ENCODE measurements around the gene CLDND1. TPM values are rescaled to one million over a fixed set of nuclear protein-coding genes. Genes with fewer than 3 reads are reported as not detected.

The CLDND1 gene
- total RNA-seq, 1 donor from 2014 or later: 158 TPM

DNA sequence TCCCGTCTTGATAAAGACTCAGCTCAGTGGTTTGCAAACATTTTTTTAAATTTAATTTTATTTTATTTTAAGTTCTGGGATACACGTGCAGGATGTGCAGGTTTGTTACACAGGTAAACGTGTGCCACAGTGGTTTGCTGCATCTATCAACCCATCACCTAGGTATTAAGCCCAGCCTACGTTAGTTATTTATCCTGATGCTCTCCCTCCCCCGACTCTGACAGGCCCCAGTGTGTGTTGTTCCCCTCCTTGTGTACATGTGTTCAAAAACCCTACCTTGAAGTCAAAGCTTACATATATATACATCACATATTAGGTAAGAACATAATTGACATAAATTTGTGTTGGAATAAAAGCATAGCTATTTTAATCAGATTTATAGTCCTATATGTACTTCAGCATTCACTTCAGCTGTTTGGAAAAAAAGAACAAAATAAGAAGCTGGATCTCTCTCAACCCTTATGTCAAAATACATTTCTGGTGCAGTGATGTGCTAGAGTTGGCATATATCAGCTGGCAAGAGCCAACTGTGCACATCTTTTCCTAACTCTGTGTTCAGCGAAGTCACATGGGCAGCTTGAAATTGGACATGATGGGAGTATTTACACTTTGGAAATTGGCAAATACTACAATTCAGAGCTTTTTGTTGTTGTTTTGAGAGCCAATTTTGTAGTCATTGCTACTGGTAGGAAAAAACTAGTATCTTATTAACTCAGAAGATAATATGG is 35.6 kb upstream of the CLDND1 start:
- H3K36me3 ChIP-seq: no peaks in the 10 kb centered on the region
- no peaks in the 10 kb centered on the region for H3K27me3 ChIP-seq
- H3K4me3 ChIP-seq: no peak overlapping the region
- H3K9me3 ChIP-seq: no peaks in the 10 kb centered on the region
- H3K27ac ChIP-seq: no peak overlapping the region
- TF ChIP-seq POLR2AphosphoS5 (IDR thresholded peaks at IDR 0.05; ENCODE audit: insufficient read depth in 1 of 2, low read depth in 1 of 2) (no peak), POLR2A (IDR thresholded peaks at IDR 0.05) (no peak)
- TF ChIP-seq, protein P1, sequence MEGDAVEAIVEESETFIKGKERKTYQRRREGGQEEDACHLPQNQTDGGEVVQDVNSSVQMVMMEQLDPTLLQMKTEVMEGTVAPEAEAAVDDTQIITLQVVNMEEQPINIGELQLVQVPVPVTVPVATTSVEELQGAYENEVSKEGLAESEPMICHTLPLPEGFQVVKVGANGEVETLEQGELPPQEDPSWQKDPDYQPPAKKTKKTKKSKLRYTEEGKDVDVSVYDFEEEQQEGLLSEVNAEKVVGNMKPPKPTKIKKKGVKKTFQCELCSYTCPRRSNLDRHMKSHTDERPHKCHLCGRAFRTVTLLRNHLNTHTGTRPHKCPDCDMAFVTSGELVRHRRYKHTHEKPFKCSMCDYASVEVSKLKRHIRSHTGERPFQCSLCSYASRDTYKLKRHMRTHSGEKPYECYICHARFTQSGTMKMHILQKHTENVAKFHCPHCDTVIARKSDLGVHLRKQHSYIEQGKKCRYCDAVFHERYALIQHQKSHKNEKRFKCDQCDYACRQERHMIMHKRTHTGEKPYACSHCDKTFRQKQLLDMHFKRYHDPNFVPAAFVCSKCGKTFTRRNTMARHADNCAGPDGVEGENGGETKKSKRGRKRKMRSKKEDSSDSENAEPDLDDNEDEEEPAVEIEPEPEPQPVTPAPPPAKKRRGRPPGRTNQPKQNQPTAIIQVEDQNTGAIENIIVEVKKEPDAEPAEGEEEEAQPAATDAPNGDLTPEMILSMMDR (IDR thresholded peaks at IDR 0.05): no peak
- no peak for DNase-seq (ENCODE audit: extremely low spot score in 2 of 2)
- intact Hi-C loops (cut with DNase I): no loop called here
- H3K4me1 ChIP-seq: no peaks in the 10 kb centered on the region

DNA sequence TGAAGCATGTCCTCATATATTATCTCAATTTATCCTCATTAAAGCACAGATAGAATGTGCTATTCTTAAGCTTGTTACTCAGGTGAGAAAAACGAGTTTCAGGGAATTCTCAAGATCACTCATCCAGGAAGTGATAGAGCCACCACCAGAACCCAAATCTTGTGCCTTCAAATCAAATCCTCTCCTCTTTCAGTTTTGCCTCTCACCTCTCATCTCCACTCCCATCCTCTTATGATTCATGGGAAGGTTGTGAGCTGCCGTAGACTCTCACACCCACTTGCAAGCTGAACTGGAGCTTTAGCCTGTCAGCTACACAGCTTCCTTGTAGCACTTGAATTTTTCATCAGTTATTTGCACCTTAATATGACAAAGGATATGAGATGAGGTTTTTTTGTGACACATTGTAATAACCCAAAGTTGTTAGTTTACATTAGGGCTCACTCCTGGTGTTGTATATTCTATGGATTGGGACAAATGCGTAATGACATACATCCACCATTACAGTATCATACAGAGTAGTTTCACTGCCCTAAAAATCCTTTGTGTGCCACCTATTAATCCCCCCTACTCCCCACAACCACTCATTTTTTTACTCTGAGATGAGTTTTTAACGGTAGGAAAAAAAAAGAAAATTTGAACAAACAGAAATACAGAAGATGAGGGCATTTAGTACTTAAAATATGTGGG is 34.8 kb upstream of the CLDND1 start:
- Histone ChIP-seq H3K9me3 (no peaks in the 10 kb centered on the region), H3K36me3 (no peaks in the 10 kb centered on the region), H3K4me1 (no peaks in the 10 kb centered on the region), H3K27ac (no peak overlapping the region), H3K27me3 (no peaks in the 10 kb centered on the region), H3K4me3 (no peak overlapping the region)
- DNase-seq (ENCODE audit: extremely low spot score in 2 of 2): no peak
- intact Hi-C loops (cut with DNase I): no loop called here
- TF ChIP-seq POLR2A (IDR thresholded peaks at IDR 0.05): no peak
- TF ChIP-seq POLR2AphosphoS5 (IDR thresholded peaks at IDR 0.05; ENCODE audit: insufficient read depth in 1 of 2, low read depth in 1 of 2): no peak
- TF ChIP-seq, protein P1 (IDR thresholded peaks at IDR 0.05): no peak

DNA sequence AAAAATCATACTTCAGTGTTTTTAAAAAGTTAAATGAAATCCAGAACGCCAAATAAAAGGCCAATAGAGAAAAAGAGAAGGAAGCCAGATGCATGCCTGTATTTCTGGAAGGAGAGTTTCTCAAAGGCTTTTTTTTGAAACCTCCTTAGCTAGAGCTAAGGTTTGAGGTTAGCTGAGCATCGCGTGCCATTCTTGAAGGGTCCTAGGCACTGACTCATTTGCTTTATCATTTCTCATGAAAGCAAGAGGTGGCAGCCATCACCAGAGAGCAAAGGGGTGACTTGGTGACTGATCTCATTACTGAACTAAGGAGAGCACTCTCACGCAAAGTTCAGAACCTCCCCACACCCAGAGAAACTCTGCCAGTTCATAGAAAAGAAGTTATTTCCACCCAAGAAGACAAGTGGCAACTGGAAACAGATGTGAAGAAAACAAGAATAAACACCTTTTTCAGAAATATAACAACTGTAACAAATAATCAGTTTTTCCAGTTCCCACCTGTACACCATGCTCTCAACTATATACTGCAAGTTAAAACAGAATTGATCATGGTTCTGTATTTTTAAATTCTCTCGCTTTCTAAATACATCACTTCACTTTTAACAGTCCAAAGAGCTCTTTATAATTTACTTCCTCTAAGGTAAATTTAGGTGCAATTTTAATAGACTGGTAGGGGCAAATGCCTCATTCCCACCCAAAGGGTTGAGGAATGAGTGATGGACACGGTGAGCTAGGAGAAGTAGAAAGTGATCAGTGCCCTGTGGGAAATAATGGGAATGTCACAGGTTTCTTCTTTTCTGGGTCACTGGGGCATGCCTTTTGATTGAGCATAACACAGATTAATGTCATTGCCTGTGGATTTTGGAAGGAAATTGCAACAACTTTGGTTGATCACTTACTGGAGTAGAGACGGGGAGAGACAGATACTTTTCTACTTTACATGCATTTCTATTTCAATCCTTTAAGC is 33.7 kb upstream of the CLDND1 start:
- Histone ChIP-seq H3K4me3 (no peak overlapping the region), H3K9me3 (no peaks in the 10 kb centered on the region), H3K27ac (peak overlapping the region; percentile 28), H3K36me3 (no peaks in the 10 kb centered on the region), H3K27me3 (no peaks in the 10 kb centered on the region), H3K4me1 (no peaks in the 10 kb centered on the region)
- intact Hi-C loops (cut with DNase I): no loop called here
- no peak for DNase-seq (ENCODE audit: extremely low spot score in 2 of 2)
- TF ChIP-seq POLR2A (IDR thresholded peaks at IDR 0.05): no peak
- TF ChIP-seq POLR2AphosphoS5 (IDR thresholded peaks at IDR 0.05; ENCODE audit: insufficient read depth in 1 of 2, low read depth in 1 of 2): no peak
- TF ChIP-seq, protein P1 (IDR thresholded peaks at IDR 0.05): no peak

DNA sequence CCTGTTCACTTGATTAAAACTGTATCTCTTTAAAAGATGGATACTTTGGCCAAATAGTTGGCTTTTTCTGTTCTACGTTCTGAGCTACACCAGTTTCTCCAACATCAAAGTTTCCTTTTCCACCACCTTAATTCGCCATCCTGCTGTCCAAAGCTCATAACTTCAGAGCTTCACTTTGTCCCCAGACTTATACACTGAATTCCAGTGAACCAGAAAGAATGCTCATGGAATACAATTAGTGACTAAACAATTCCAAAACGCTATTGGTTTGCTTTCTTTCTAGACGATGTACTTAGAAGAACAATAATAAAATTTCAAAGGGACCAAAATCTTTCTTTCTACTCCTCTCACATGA is 32.3 kb upstream of the CLDND1 start:
- DNase-seq (ENCODE audit: extremely low spot score in 2 of 2): no peak
- Histone ChIP-seq H3K36me3 (no peaks in the 10 kb centered on the region), H3K4me3 (no peak overlapping the region), H3K4me1 (no peaks in the 10 kb centered on the region), H3K27ac (no peak overlapping the region), H3K27me3 (no peaks in the 10 kb centered on the region), H3K9me3 (no peaks in the 10 kb centered on the region)
- TF ChIP-seq, protein P1 (IDR thresholded peaks at IDR 0.05): no peak
- TF ChIP-seq POLR2A (IDR thresholded peaks at IDR 0.05) (no peak), POLR2AphosphoS5 (IDR thresholded peaks at IDR 0.05; ENCODE audit: insufficient read depth in 1 of 2, low read depth in 1 of 2) (no peak)
- intact Hi-C loops (cut with DNase I): no loop called here
